ENCODE data around the gene DCBLD1. TPM values are rescaled to one million over a fixed set of nuclear protein-coding genes. Genes with fewer than 3 reads are reported as not detected.

The DCBLD1 gene
- total RNA-seq, 2 experiments from 2014 or later: 1.3 to 1.4 TPM

GRCh38 chr6:117481926-117482239 is 591 bp upstream of the DCBLD1 start:
- peak overlapping the region; percentile 55 for H3K4me3 ChIP-seq (ENCODE audit: low read length)

GRCh38 chr6:117483004-117483644 is 650 bp downstream of the DCBLD1 start:
- ChIA-PET CTCF (interaction anchor here (1.0 kb wide), 1 partner anchor 11 kb away, joined by 3 read pairs; no protein-coding TSS in a partner anchor), POLR2A (interaction anchor here (1.5 to 2.8 kb wide), 3 partner anchors 11 to 119 kb away, joined by 4 to 15 read pairs (median 7); partner anchors contain the start of gene GOPC)
- DNase-seq (peak in 4 of 14 experiments; percentile 13 to 41 (median 36)), ATAC-seq (ENCODE audit: poor library complexity) (peak; percentile 5)
- Mint-ChIP-seq H3K4me3 (peak overlapping the region; percentile 89), H3K36me3 (ENCODE audit: low read depth) (no peaks in the 10 kb centered on the region), H3K27ac (no peak overlapping the region), H3K4me1 (ENCODE audit: low read depth) (peaks cover 19% of the 10 kb centered on the region), H3K9me3 (no peaks in the 10 kb centered on the region), H3K27me3 (peaks cover 72% of the 10 kb centered on the region)
- intact Hi-C loops (cut with DNase I, micrococcal nuclease): loop anchor here in 1 of 2 experiments (5.0 kb wide), 1 partner anchor 64 kb away; no protein-coding TSS in a partner anchor
- Histone ChIP-seq H3K4me1 (ENCODE audit: insufficient read depth, low read length) (peaks cover 23% of the 10 kb centered on the region), H3K27ac (ENCODE audit: low read depth in 1 of 2, low read length in 2 of 2) (no peak overlapping the region), H3K27me3 (ENCODE audit: control insufficient read depth in 1 of 2, insufficient read depth in 2 of 2, low read length in 2 of 2) (peaks cover 17 to 32% of the 10 kb centered on the region in 2 experiments), H3K9me3 (ENCODE audit: control insufficient read depth in 1 of 2, insufficient read depth in 1 of 2, low read length in 2 of 2) (no peaks in the 10 kb centered on the region), H3K4me3 (ENCODE audit: low read length) (peak overlapping the region; percentile 81), H3K36me3 (ENCODE audit: insufficient read depth, low read length) (no peaks in the 10 kb centered on the region)
- TF ChIP-seq, protein P1, sequence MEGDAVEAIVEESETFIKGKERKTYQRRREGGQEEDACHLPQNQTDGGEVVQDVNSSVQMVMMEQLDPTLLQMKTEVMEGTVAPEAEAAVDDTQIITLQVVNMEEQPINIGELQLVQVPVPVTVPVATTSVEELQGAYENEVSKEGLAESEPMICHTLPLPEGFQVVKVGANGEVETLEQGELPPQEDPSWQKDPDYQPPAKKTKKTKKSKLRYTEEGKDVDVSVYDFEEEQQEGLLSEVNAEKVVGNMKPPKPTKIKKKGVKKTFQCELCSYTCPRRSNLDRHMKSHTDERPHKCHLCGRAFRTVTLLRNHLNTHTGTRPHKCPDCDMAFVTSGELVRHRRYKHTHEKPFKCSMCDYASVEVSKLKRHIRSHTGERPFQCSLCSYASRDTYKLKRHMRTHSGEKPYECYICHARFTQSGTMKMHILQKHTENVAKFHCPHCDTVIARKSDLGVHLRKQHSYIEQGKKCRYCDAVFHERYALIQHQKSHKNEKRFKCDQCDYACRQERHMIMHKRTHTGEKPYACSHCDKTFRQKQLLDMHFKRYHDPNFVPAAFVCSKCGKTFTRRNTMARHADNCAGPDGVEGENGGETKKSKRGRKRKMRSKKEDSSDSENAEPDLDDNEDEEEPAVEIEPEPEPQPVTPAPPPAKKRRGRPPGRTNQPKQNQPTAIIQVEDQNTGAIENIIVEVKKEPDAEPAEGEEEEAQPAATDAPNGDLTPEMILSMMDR (IDR thresholded peaks at IDR 0.05): no peak

More at GRCh38 chr6:117481926-117482239, 591 bp upstream of the DCBLD1 start:
- Mint-ChIP-seq H3K9me3 (no peaks in the 10 kb centered on the region), H3K36me3 (ENCODE audit: low read depth) (no peaks in the 10 kb centered on the region), H3K27me3 (peaks cover 80% of the 10 kb centered on the region), H3K4me3 (peak overlapping the region; percentile 53), H3K4me1 (ENCODE audit: low read depth) (peaks cover 19% of the 10 kb centered on the region), H3K27ac (no peak overlapping the region)
- Histone ChIP-seq H3K27ac (ENCODE audit: low read depth in 1 of 2, low read length in 2 of 2) (no peak overlapping the region), H3K36me3 (ENCODE audit: insufficient read depth, low read length) (no peaks in the 10 kb centered on the region), H3K4me1 (ENCODE audit: insufficient read depth, low read length) (peaks cover 23% of the 10 kb centered on the region), H3K9me3 (ENCODE audit: control insufficient read depth in 1 of 2, insufficient read depth in 1 of 2, low read length in 2 of 2) (no peaks in the 10 kb centered on the region), H3K27me3 (ENCODE audit: control insufficient read depth in 1 of 2, insufficient read depth in 2 of 2, low read length in 2 of 2) (peaks cover 17 to 31% of the 10 kb centered on the region in 2 experiments)
- TF ChIP-seq, protein P1 (IDR thresholded peaks at IDR 0.05): no peak
- intact Hi-C loops (cut with DNase I, micrococcal nuclease): loop anchor here in 1 of 2 experiments (5.0 kb wide), 1 partner anchor 65 kb away; no protein-coding TSS in a partner anchor
- CTCF ChIA-PET: interaction anchor here (1.1 kb wide), 1 partner anchor 74 kb away, joined by 5 read pairs; no protein-coding TSS in a partner anchor
- ATAC-seq (ENCODE audit: poor library complexity) (peak; percentile 8), DNase-seq (peak in 2 of 14 experiments; percentile 3 to 17)
- POLR2A ChIA-PET: interaction anchor here (2.8 kb wide), 1 partner anchor 67 kb away, joined by 15 read pairs; no protein-coding TSS in a partner anchor

DNA sequence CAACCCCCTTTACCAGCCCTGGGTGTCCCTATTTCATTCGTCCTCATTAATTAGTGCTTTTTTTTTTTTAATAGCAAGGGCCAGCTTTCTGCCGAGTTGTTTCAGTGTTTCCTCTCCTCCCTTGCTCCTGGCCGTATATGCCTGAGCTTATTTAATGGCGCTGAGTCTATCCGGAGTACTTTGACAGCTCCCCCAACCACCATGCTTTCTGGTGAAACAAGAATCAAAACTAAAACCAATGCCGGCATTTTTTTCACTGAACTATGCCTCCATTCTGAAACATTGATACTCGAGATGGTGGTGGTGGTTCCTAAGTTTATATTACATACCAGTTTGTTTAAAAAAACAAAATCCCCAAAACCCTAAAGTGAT is 1.2 kb downstream of the DCBLD1 start:
- H3K4me3 Mint-ChIP-seq: peak overlapping the region; percentile 89
- no peaks in the 10 kb centered on the region for H3K9me3 ChIP-seq (ENCODE audit: control insufficient read depth in 1 of 2, insufficient read depth in 1 of 2, low read length in 2 of 2)
- peak overlapping the region; percentile 81 for H3K4me3 ChIP-seq (ENCODE audit: low read length)
- DNase-seq (peak in 4 of 14 experiments; percentile 6 to 43 (median 38)), ATAC-seq (ENCODE audit: poor library complexity) (peak; percentile 29)
- intact Hi-C loops (cut with DNase I, micrococcal nuclease): loop anchor here in 1 of 2 experiments (5.0 kb wide), 1 partner anchor 64 kb away; no protein-coding TSS in a partner anchor
- ChIA-PET CTCF (interaction anchor here (1.0 kb wide), 1 partner anchor 10 kb away, joined by 3 read pairs; no protein-coding TSS in a partner anchor), POLR2A (interaction anchor here (1.5 to 2.8 kb wide), 3 partner anchors 10 to 119 kb away, joined by 4 to 15 read pairs (median 7); partner anchors contain the start of gene GOPC)
- peaks cover 67% of the 10 kb centered on the region for H3K27me3 Mint-ChIP-seq
- no peaks in the 10 kb centered on the region for H3K36me3 Mint-ChIP-seq (ENCODE audit: low read depth)
- H3K27ac ChIP-seq (ENCODE audit: low read depth in 1 of 2, low read length in 2 of 2): no peak overlapping the region
- H3K27ac Mint-ChIP-seq: no peak overlapping the region
- peaks cover 19% of the 10 kb centered on the region for H3K4me1 Mint-ChIP-seq (ENCODE audit: low read depth)
- no peaks in the 10 kb centered on the region for H3K9me3 Mint-ChIP-seq
- H3K4me1 ChIP-seq (ENCODE audit: insufficient read depth, low read length): peaks cover 23% of the 10 kb centered on the region
- H3K27me3 ChIP-seq (ENCODE audit: control insufficient read depth in 1 of 2, insufficient read depth in 2 of 2, low read length in 2 of 2): peaks cover 17 to 32% of the 10 kb centered on the region in 2 experiments
- TF ChIP-seq, protein P1 (IDR thresholded peaks at IDR 0.05): no peak
- H3K36me3 ChIP-seq (ENCODE audit: insufficient read depth, low read length): no peaks in the 10 kb centered on the region
